Endothelial cell of umbilical vein (primary cell): ENCODE data around the gene NCOA6. TPM values are rescaled to one million over a fixed set of nuclear protein-coding genes. Genes with fewer than 3 reads are reported as not detected.

Source experiments
- BruUV-seq: library from RNA; stranded (reverse); fragments of 400-500 nt; replicated peaks from 2 replicates; lab custom pipeline; 2021; lab: Mats Ljungman, UMichigan
- CTCF ChIA-PET: fragments of 300-600, 350-600 bp; sonication (Branson Sonifier 250); formaldehyde crosslinking; loops from one replicate; lab custom pipeline; 2021; ENCODE audit warnings: antibody characterized with exemption, inconsistent platforms; lab: Charles Lee
- POLR2A ChIA-PET: fragments of 300-600, 350-600 bp; sonication (Branson Sonifier 250); formaldehyde crosslinking; loops from one replicate; lab custom pipeline; 2021; ENCODE audit warnings: antibody characterized with exemption, inconsistent platforms; lab: Charles Lee
- DNase-seq: peaks from one replicate; pipeline ENCODE4 v3.0.0-alpha.2; 2011; ENCODE audit warnings: low read depth, low spot score
- FAIRE-seq: peaks from 2 replicates; lab custom pipeline; 2011; peaks lifted over from hg19 to GRCh38; lab: Jason Lieb, UNC
- H2AFZ ChIP-seq: 2 replicates; pipeline ENCODE4 v1.6.0; 2012; ENCODE audit warnings: low read depth, low read length, control low read depth, inconsistent platforms
- H3K27ac ChIP-seq: 2 replicates; pipeline ENCODE4 v1.5.1; 2011; ENCODE audit warnings: low read depth, mild to moderate bottlenecking, control low read depth, low read length, moderate library complexity; ENCODE audit not compliant: insufficient read depth
- H3K27me3 ChIP-seq, 2 experiments: 2 replicates each; pipeline versions ENCODE4 v1.6.0 to v1.6.1; 2011; ENCODE audit warnings: low read length in 2 of 2, mixed read lengths in 1 of 2; ENCODE audit not compliant: control insufficient read depth in 2 of 2, insufficient read depth in 2 of 2
- H3K36me3 ChIP-seq, 2 experiments: 2 replicates in 1 of 2; 3 replicates in 1 of 2; pipeline ENCODE4 v1.5.1; 2011; ENCODE audit warnings: low read length in 2 of 2, mild to moderate bottlenecking in 1 of 2, moderate library complexity in 1 of 2; ENCODE audit not compliant: control insufficient read depth in 2 of 2, insufficient read depth in 2 of 2; ENCODE audit errors: extremely low read depth in 1 of 2
- H3K4me1 ChIP-seq: 3 replicates; pipeline ENCODE4 v1.5.1; 2011; ENCODE audit warnings: mild to moderate bottlenecking, low read length; ENCODE audit not compliant: control insufficient read depth, insufficient read depth; ENCODE audit errors: extremely low read depth
- H3K4me2 ChIP-seq: 2 replicates; pipeline ENCODE4 v1.6.1; 2011; ENCODE audit warnings: low read length, control low read depth, mixed read lengths; ENCODE audit not compliant: insufficient read depth
- H3K4me3 ChIP-seq, 3 experiments: fragments of 200-600 bp in 1 of 3; sonication (generic), shearing (Covaris generic) in 1 of 3; replicated peaks in 1 of 3; 2 replicates each; pipeline ENCODE4 v1.5.1; 2011 to 2016; ENCODE audit warnings: control low read depth in 3 of 3, low read length in 3 of 3, mild to moderate bottlenecking in 2 of 3, inconsistent platforms in 1 of 3, low read depth in 1 of 3, moderate library complexity in 1 of 3; ENCODE audit not compliant: insufficient read depth in 1 of 3
- H3K79me2 ChIP-seq: 2 replicates; pipeline ENCODE4 v1.6.0; 2012; ENCODE audit warnings: low read length, inconsistent platforms; ENCODE audit not compliant: control insufficient read depth, insufficient read depth
- H3K9ac ChIP-seq: replicated peaks from 2 replicates; pipeline ENCODE3; 2011; ENCODE audit warnings: low read length, control low read depth; ENCODE audit not compliant: insufficient read depth; ENCODE audit errors: extremely low read depth
- H3K9me1 ChIP-seq: replicated peaks from 3 replicates; pipeline ENCODE4 v1.6.0; 2011; ENCODE audit warnings: mild to moderate bottlenecking, low read length; ENCODE audit not compliant: control insufficient read depth, insufficient read depth; ENCODE audit errors: extremely low read depth
- H3K9me3 ChIP-seq: replicated peaks from 2 replicates; pipeline ENCODE4 v1.5.1; 2012; ENCODE audit warnings: low read length, inconsistent platforms; ENCODE audit not compliant: control insufficient read depth, insufficient read depth
- H4K20me1 ChIP-seq: replicated peaks from 2 replicates; pipeline ENCODE3; 2011; ENCODE audit warnings: mild to moderate bottlenecking, low read length; ENCODE audit not compliant: control insufficient read depth, insufficient read depth; ENCODE audit errors: extremely low read depth
- EZH2 ChIP-seq: IDR thresholded peaks from 2 replicates; pipeline ENCODE4 v1.6.1; 2012; ENCODE audit warnings: borderline replicate concordance, low read depth, mild to moderate bottlenecking, moderate library complexity, low read length, inconsistent platforms; ENCODE audit not compliant: severe bottlenecking
- FOS ChIP-seq: IDR thresholded peaks from 2 replicates; pipeline ENCODE4 v1.6.1; 2011; ENCODE audit warnings: mild to moderate bottlenecking, low read length, moderate library complexity, borderline replicate concordance; ENCODE audit not compliant: insufficient read depth
- GATA2 ChIP-seq: IDR thresholded peaks from 2 replicates; pipeline ENCODE4 v1.7.0; 2011; ENCODE audit warnings: low read depth, mild to moderate bottlenecking, moderate library complexity, mixed read lengths, low read length; ENCODE audit not compliant: insufficient read length, insufficient read depth
- JUN ChIP-seq: IDR thresholded peaks from 2 replicates; pipeline ENCODE4 v1.6.1; 2011; ENCODE audit warnings: borderline replicate concordance, low read depth; ENCODE audit not compliant: insufficient read length, insufficient read depth
- MYC ChIP-seq: IDR thresholded peaks from one replicate; pipeline ENCODE4 v1.6.1; 2011; ENCODE audit warnings: mild to moderate bottlenecking, low read depth, low read length
- POLR2A ChIP-seq: IDR thresholded peaks from 2 replicates; pipeline ENCODE4 v1.6.1; 2012; ENCODE audit warnings: low read depth, mild to moderate bottlenecking, control low read depth, low read length
- POLR2AphosphoS5 ChIP-seq: IDR thresholded peaks from 2 replicates; pipeline ENCODE4 v1.6.1; 2012; ENCODE audit warnings: low read depth, mild to moderate bottlenecking, control low read depth, low read length, moderate library complexity; ENCODE audit not compliant: insufficient read depth
- dilution Hi-C: fragments of 300-500 bp; cut with MboI; formaldehyde crosslinking; loops from one replicate; pipeline ENCODE4 v1.15.0; 2019; ENCODE audit warnings: low sequenced_read_pairs; ENCODE audit not compliant: extremely low pct_ligation_motif_present
- intact Hi-C: fragments of 100-400 bp; cut with micrococcal nuclease; formaldehyde crosslinking; loops from one replicate; pipeline ENCODE4 v1.10.0; 2022
- polyA plus RNA-seq, 4 experiments: library from polyadenylated mRNA; depleted of rRNA in 3 of 4; stranded (reverse) in 3 of 4; unstranded in 1 of 4; fragments of >200 nt; gene quantifications; 2 replicates each; pipeline versions ENCODE4 v1.2.1 to v1.2.3, GENCODE V29; 2011 to 2012; ENCODE audit warnings: missing spikeins in 1 of 4
- total RNA-seq: library from RNA; stranded (reverse); gene quantifications from 2 replicates; pipeline ENCODE4 v1.2.3, GENCODE V29; 2021
- TF ChIP-seq, protein P1 (sequence below), 2 donors: IDR thresholded peaks; 1 replicate in 1 of 2; 2 replicates in 1 of 2; pipeline ENCODE4 v1.5.1; 2011; ENCODE audit warnings: low read length in 2 of 2, mild to moderate bottlenecking in 2 of 2, moderate library complexity in 2 of 2, control low read depth in 1 of 2, inconsistent platforms in 1 of 2, low read depth in 1 of 2; ENCODE audit not compliant: insufficient read depth in 1 of 2; ENCODE audit errors: extremely low read depth in 1 of 2
- TF ChIP-seq, protein P2 (sequence below): IDR thresholded peaks from 2 replicates; pipeline ENCODE4 v1.6.1; 2011; ENCODE audit not compliant: insufficient read depth, insufficient read length

Gene NCOA6
- total and polyA plus RNA-seq, 2 donors (not counting 3 experiments of a cell fraction or from before 2014, with no cell fraction given) = 16.9 to 26.7 TPM

GRCh38 chr20:34676642-34677373, 148.6 kb downstream of the NCOA6 start, which contains the start of gene PIGU:
PIGU (minus strand) TSS chr20:34677092; CDS start chr20:34677085, 7 bp downstream.
- DNase-seq (peak; percentile 97), FAIRE-seq (peak; percentile 91)
- peak within 1 kb of the TSS; percentile 74 to 86 (median 79) for H3K4me3 ChIP-seq
- POLR2A ChIA-PET = interaction anchor here (0.6 kb wide), 1 partner anchor 24 kb away, joined by 3 read pairs; no protein-coding TSS in a partner anchor
- H4K20me1 ChIP-seq = no peaks in the 10 kb centered on the region
- peak within 1 kb of the TSS; percentile 93 for H2AFZ ChIP-seq
- H3K9ac ChIP-seq = peak within 1 kb of the TSS; percentile 73
- intact Hi-C loops (loop anchor here (1.0 kb wide), 1 partner anchor 27 kb away; the partner anchor contains the start of gene TP53INP2), dilution Hi-C loops (no loop called here)
- peaks cover 4% of the 10 kb centered on the region for H3K4me1 ChIP-seq
- CTCF ChIA-PET = interaction anchor here (0.7 to 1.5 kb wide), 5 partner anchors 20 to 94 kb away, joined by 3 to 7 read pairs (median 3); partner anchors contain the start of gene TP53INP2
- peaks cover 5% of the 10 kb centered on the region for H3K79me2 ChIP-seq
- H3K9me1 ChIP-seq = no peaks in the 10 kb centered on the region
- no TSS peak for BruUV-seq
- no peaks in the 10 kb centered on the region for H3K36me3 ChIP-seq
- peak within 1 kb of the TSS; percentile 25 for H3K27ac ChIP-seq
- H3K4me2 ChIP-seq = peak within 1 kb of the TSS; percentile 83
- TF ChIP-seq, protein P1, sequence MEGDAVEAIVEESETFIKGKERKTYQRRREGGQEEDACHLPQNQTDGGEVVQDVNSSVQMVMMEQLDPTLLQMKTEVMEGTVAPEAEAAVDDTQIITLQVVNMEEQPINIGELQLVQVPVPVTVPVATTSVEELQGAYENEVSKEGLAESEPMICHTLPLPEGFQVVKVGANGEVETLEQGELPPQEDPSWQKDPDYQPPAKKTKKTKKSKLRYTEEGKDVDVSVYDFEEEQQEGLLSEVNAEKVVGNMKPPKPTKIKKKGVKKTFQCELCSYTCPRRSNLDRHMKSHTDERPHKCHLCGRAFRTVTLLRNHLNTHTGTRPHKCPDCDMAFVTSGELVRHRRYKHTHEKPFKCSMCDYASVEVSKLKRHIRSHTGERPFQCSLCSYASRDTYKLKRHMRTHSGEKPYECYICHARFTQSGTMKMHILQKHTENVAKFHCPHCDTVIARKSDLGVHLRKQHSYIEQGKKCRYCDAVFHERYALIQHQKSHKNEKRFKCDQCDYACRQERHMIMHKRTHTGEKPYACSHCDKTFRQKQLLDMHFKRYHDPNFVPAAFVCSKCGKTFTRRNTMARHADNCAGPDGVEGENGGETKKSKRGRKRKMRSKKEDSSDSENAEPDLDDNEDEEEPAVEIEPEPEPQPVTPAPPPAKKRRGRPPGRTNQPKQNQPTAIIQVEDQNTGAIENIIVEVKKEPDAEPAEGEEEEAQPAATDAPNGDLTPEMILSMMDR (IDR thresholded peaks at IDR 0.05; ENCODE audit: extremely low read depth in 1 of 2, insufficient read depth in 1 of 2, low read depth in 1 of 2, low read length in 2 of 2) = peak in 1 of 2 donors; percentile 18
- TF ChIP-seq FOS (no peak), JUN (no peak), EZH2 (no peak), GATA2 (no peak), MYC (peak; percentile 11), POLR2AphosphoS5 (peak; percentile 64), POLR2A (peak; percentile 47)
- TF ChIP-seq, protein P2, sequence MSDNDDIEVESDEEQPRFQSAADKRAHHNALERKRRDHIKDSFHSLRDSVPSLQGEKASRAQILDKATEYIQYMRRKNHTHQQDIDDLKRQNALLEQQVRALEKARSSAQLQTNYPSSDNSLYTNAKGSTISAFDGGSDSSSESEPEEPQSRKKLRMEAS = no peak
- no peaks in the 10 kb centered on the region for H3K27me3 ChIP-seq
- no peaks in the 10 kb centered on the region for H3K9me3 ChIP-seq
